HG03432 (cell line): ENCODE measurements around the gene ZGRF1.
A peak's percentile ranks its signal among the peaks of the same experiment; 100 is the strongest.
"Not testable (repeated sequence)": the region's sequence is repeated elsewhere in the genome, so short reads cannot be mapped to it uniquely, and the experiment has no call there.

Experiments
- ATAC-seq: cut with Tn5 transposase; IDR thresholded peaks from one replicate; pipeline ENCODE4 v1.9.1; 2021; ENCODE audit warnings: mild to moderate bottlenecking, moderate library complexity; ENCODE audit not compliant: unreplicated experiment

ZGRF1 gene

DNA sequence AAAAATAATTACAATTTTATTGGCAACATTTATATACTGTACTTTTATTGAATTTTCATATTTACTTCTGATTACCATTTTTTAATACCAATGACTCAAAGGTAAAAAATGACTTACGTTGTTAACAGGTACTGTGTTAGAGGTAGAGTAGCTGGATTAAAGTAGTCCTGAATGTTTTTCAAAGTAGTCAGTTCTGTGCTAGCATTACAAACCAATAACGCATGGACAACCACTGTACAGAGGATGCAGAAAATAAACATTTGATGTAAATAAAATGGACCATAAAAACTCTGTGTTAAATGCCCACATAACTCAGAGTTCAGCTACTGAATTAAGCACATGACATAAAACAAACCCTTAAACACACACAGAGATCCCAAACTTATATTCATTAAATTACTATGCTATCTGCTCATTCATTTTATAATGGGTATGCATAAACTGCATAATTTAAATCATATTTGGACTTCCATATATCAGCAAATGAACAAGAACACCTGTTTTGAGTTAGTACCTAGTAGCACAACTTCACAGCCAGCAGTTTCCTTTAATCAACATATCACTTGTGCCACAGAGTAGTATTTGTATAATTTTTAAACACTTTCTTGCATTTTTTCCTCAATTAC is 74.3 kb downstream of the ZGRF1 start:
- ATAC-seq, result no peak

- no peak for ATAC-seq
These were observed 76.6 kb downstream of the ZGRF1 start for GRCh38 chr4:112560084-112560483.

GRCh38 chr4:112559053-112559452 is 77.7 kb downstream of the ZGRF1 start:
- no peak for ATAC-seq

DNA sequence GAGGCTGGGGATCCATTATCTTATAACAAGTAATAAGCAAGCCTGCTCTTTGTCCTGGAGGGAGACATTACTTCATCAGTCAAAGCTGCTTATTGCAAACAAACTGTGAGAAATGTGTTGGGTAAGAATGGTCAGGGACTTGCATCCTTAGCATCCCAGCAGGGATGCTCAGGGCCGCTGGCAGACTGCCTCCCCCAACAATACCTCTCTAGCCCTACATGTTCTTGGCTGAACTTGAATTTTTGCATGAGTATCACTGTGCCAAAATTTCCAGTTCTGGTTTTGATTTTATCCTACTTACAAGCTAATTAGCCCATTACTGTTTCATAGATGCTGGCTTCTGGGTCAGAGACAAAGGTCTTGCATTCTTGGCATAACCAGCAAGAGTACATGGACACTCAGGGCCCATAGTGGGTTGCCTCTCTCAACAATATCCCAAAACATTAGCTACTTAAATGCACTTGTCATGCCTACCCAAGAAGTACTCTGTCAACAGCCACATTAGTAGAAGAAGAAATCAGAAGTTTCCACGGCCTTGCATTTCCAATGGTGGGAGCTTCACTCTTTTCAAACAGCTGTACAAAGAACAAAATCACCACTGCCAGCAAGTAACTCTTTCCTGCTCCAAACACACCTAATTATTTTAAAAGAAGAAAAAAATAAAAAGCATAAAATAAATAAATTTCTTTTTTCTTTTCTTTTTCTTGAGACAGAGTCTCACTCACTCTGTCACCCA is 78.9 kb downstream of the ZGRF1 start:
- ATAC-seq, result no peak

- ATAC-seq, result not testable (repeated sequence)
These were observed 82.4 kb downstream of the ZGRF1 start for GRCh38 chr4:112554271-112554670.

- no peak for ATAC-seq
These were observed 84.0 kb downstream of the ZGRF1 start for GRCh38 chr4:112552668-112553067.

DNA sequence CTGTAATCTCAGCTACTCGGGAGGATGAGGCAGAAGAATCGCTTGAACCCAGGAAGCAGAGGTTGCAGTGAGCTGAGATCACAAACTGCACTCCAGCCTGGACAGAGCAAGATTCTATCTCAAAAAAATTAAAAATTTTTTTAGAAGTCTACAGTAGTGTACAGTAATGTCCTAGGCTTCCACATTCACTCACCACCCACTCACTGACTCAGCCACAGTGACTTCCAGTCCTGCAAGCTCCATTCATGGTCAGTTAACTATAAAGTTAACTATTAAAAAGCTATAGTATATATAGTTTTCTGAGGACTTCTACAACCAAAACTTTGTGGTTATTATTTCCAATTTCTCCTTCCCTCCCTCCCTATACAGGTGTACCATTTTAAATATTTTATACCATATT is 86.0 kb downstream of the ZGRF1 start:
- no peak for ATAC-seq

GRCh38 chr4:112546476-112546875 is 90.2 kb downstream of the ZGRF1 start:
- no peak for ATAC-seq

DNA sequence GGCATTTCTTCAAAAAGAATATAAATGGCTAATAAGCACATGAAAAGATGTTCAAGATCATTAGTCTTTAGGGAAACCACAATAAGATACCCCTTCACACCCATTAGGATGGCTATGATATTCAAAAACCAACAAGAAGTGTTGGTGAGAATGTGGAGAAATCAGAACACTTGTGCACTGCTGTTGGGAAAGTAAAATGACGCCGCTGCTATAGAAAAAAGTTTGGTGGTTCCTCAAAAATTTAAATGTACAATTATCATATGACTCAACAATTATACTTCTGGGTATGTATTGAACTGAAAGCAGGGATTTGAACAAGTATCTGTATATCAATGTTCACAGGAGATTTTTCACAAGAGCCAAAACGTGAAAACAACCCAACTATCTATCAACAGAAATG is 91.4 kb downstream of the ZGRF1 start:
- ATAC-seq, result no peak

- ATAC-seq, result no peak
These were observed 96.0 kb downstream of the ZGRF1 start for GRCh38 chr4:112540695-112541094.

DNA sequence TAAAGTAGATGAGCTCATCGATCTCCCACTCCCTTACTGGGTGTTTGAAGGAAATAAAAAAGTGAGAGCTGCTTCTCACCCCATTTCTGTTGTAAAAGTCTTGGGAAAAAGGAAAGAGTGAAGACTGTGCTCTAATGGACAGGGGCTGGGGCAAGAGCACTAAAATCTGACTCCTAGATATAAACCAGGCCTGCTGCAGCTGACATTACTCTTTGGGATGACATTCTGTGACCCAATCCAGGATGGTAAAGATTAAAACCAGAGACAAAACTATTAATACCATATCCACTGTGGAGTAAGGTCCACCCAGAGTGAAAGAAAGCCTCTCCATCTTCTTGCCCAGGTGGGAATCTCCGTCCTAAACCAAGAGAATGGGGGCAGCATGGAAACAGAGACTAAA is 100.6 kb downstream of the ZGRF1 start:
- no peak for ATAC-seq

GRCh38 chr4:112532267-112532666 is 104.4 kb downstream of the ZGRF1 start:
- ATAC-seq, result no peak

GRCh38 chr4:112531146-112531545 is 105.6 kb downstream of the ZGRF1 start:
- no peak for ATAC-seq

- no peak for ATAC-seq
These were observed 110.6 kb downstream of the ZGRF1 start for GRCh38 chr4:112526061-112526460.

- peak; percentile 89 for ATAC-seq
These were observed 112.8 kb downstream of the ZGRF1 start for GRCh38 chr4:112523764-112524505.

- peak; percentile 54 for ATAC-seq
These were observed 113.5 kb downstream of the ZGRF1 start for GRCh38 chr4:112523008-112523721.

GRCh38 chr4:112522431-112522830 is 114.3 kb downstream of the ZGRF1 start:
- ATAC-seq, result not testable (repeated sequence)

DNA sequence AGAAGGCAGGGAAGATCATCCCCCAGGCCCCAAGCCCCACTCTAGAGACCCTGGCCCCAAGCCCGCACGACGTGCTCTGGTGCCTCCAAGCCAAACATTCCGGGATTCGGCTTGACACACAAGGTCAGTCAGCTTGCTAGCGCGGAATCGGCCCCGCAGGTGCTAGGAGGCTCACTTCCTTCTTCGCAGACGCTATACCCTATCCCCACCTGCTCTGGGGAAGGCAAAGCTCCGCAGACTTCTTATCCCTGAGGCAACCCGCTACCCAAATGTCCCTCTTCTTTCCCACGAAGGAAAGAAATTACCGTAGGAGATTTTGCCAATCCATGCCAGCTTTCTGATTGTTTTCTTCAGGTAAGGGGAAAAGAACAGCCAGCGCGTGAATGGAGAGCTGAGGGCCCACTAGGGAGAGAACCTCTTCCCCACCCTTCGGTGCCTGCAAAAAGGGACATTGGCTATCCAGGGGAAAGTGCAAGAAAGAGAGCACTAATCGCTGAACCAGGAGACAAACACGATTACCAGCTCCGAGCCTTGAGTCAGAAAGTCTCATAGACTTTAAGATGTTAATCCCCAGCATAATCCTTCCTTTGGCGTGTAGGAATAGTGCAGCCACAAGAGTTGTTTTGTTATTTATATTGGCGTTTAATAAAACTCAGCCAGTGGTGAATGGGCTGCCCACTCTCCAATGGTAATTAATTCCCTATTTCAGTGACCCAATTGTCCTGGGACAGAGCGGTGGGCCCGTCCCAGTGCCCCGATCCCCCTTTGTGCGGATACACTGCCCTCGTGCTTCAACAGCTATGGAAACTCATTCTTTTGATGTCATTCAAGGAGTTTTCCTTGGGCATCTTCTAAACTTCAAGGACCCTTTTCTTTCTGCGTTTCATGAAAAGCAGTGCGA is 115.3 kb downstream of the ZGRF1 start:
- no peak for ATAC-seq

- no peak for ATAC-seq
These were observed 116.0 kb downstream of the ZGRF1 start for GRCh38 chr4:112520598-112521122.
